WTC11 (cell line): Measurements from ENCODE around the gene GALNT12.

Experiments used
- CREB1 ChIP-seq: sonication (generic); formaldehyde crosslinking; IDR thresholded peaks from 2 replicates; pipeline ENCODE4 v1.8.0; 2023; ENCODE audit warnings: mild to moderate bottlenecking, missing genetic modification reagents
- KAT7 ChIP-seq: sonication (generic); formaldehyde crosslinking; IDR thresholded peaks from 2 replicates; pipeline ENCODE4 v1.8.1; 2023; ENCODE audit warnings: missing genetic modification reagents, mild to moderate bottlenecking, borderline replicate concordance
- ZNF121 ChIP-seq: sonication (generic); formaldehyde crosslinking; IDR thresholded peaks from 2 replicates; pipeline ENCODE4 v1.8.0; 2023; ENCODE audit warnings: missing genetic modification reagents
- TF ChIP-seq, protein P1 (sequence below): fragments of 200-600 bp; IDR thresholded peaks from 2 replicates; pipeline ENCODE4 v1.8.0; 2022; ENCODE audit warnings: antibody characterized with exemption

DNA sequence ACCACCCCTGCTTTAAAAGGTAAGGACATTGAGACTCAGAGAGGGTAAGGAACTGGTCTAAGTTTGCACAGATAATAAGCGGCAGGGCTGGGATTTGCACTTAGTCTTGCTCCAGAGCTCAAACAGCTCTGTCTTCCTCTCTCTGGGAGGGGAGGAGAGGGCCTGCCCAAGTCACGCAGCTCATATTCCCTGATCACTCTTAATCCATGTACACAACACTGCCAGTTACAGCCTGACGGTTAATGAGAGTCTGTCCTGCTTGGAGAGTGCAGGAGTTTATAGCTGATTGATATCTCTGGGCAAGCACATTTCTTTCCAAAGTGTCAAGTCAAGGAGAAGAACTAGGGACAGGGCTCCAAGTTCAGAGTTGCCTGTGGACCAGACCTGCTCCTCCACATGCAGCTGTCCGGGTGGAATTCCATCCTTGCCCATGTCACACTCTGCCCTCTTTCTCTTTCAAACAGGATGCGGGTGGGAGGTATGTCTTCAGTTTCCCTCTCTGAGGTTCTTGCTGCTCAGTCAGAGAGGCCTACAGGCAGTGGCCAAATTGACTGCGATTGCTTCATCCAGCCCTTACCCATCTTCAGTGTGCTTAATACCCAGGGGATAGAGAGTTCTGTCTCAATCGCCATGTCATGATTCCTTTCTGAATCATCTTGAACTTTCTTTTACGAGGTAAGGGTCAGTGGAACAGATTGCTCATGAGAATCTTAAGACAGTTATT, 54.5 kb downstream of the GALNT12 start:
- TF ChIP-seq, protein P1, sequence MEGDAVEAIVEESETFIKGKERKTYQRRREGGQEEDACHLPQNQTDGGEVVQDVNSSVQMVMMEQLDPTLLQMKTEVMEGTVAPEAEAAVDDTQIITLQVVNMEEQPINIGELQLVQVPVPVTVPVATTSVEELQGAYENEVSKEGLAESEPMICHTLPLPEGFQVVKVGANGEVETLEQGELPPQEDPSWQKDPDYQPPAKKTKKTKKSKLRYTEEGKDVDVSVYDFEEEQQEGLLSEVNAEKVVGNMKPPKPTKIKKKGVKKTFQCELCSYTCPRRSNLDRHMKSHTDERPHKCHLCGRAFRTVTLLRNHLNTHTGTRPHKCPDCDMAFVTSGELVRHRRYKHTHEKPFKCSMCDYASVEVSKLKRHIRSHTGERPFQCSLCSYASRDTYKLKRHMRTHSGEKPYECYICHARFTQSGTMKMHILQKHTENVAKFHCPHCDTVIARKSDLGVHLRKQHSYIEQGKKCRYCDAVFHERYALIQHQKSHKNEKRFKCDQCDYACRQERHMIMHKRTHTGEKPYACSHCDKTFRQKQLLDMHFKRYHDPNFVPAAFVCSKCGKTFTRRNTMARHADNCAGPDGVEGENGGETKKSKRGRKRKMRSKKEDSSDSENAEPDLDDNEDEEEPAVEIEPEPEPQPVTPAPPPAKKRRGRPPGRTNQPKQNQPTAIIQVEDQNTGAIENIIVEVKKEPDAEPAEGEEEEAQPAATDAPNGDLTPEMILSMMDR, result no peak
- TF ChIP-seq CREB1 (CRISPR knock-in tag) (no peak), ZNF121 (CRISPR knock-in tag) (no peak), KAT7 (CRISPR knock-in tag) (no peak)
